ENCODE results near the gene CYCS.

CYCS gene

DNA sequence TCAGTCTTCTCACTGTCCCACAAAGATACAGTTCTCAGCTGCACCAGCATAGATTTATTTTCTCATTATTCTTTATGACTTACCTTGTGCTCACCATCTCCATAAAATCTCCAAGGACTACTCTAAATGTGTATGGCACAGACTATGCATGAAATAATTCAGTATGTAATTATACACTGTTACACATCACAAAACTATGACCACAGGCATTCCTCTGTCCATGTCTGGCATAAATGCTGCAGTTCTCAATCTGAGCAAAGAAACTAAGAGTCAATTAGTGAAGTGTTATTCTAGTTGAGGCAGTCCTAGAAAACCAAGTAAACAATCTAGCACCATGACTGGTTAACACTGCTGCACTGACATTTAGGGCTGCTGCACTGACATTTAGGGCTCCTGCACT is 2.7 kb downstream of the CYCS start:
- TF ChIP-seq FOXP2 (optimal IDR thresholded peaks at IDR 0.05; ENCODE audit: borderline replicate concordance, extremely low read depth, extremely low read length, insufficient read depth) = no peak
- TF ChIP-seq TAF1 (IDR thresholded peaks at IDR 0.05; ENCODE audit: borderline replicate concordance, insufficient read depth, low read length) = no peak
- TF ChIP-seq SIN3A (IDR thresholded peaks at IDR 0.05; ENCODE audit: borderline replicate concordance, insufficient read depth, low read length) = no peak
- no peak for TF ChIP-seq REST (IDR thresholded peaks at IDR 0.05; ENCODE audit: insufficient read depth in 1 of 2, low read depth in 2 of 2, low read length in 2 of 2)
- no peak for TF ChIP-seq POLR2AphosphoS5 (IDR thresholded peaks at IDR 0.05; ENCODE audit: low read depth, low read length)

- TF ChIP-seq REST (IDR thresholded peaks at IDR 0.05; ENCODE audit: insufficient read depth in 1 of 2, low read depth in 2 of 2, low read length in 2 of 2) (no peak), TAF1 (IDR thresholded peaks at IDR 0.05; ENCODE audit: borderline replicate concordance, insufficient read depth, low read length) (no peak), FOXP2 (optimal IDR thresholded peaks at IDR 0.05; ENCODE audit: borderline replicate concordance, extremely low read depth, extremely low read length, insufficient read depth) (no peak), SIN3A (IDR thresholded peaks at IDR 0.05; ENCODE audit: borderline replicate concordance, insufficient read depth, low read length) (no peak), POLR2AphosphoS5 (IDR thresholded peaks at IDR 0.05; ENCODE audit: low read depth, low read length) (no peak; the same call in 1 of the 2 replicates)
Measured at GRCh38 chr7:25121599-25121998, 3.5 kb downstream of the CYCS start.

DNA sequence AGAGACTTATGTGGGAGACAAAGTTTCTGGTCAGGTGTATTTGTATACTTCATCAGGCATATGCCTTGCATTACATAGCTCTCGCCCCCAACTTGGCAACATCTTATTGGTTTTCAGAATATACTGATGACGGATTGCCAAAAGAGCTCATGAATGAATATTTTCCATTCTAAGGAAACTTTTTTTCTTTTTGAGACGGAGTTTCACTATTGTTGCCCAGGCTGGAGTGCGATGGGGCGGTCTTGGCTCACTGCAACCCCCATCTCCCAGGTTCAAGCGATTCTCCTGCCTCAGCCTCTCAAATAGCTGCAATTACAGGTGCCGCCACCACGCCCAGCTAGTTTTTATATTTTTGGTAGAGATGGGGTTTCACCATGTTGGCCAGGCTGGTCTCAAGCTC is 6.0 kb downstream of the CYCS start:
- no peak for TF ChIP-seq TAF1 (IDR thresholded peaks at IDR 0.05; ENCODE audit: borderline replicate concordance, insufficient read depth, low read length)
- TF ChIP-seq SIN3A (IDR thresholded peaks at IDR 0.05; ENCODE audit: borderline replicate concordance, insufficient read depth, low read length) = no peak
- TF ChIP-seq POLR2AphosphoS5 (IDR thresholded peaks at IDR 0.05; ENCODE audit: low read depth, low read length) = no peak
- no peak for TF ChIP-seq REST (IDR thresholded peaks at IDR 0.05; ENCODE audit: insufficient read depth in 1 of 2, low read depth in 2 of 2, low read length in 2 of 2)
- no peak for TF ChIP-seq FOXP2 (optimal IDR thresholded peaks at IDR 0.05; ENCODE audit: borderline replicate concordance, extremely low read depth, extremely low read length, insufficient read depth)

GRCh38 chr7:25118048-25118753 is 6.9 kb downstream of the CYCS start:
- TF ChIP-seq REST (IDR thresholded peaks at IDR 0.05; ENCODE audit: insufficient read depth in 1 of 2, low read depth in 2 of 2, low read length in 2 of 2) (no peak), SIN3A (IDR thresholded peaks at IDR 0.05; ENCODE audit: borderline replicate concordance, insufficient read depth, low read length) (no peak), POLR2AphosphoS5 (IDR thresholded peaks at IDR 0.05; ENCODE audit: low read depth, low read length) (peak; percentile 43)

All from PFSK-1 (cell line).